CD8-positive, alpha-beta memory T cell (primary cell): Measurements from ENCODE around the gene CACHD1. TPM values are rescaled to one million over a fixed set of nuclear protein-coding genes. Genes with fewer than 3 reads are reported as not detected.

ENCODE experiments used
- CTCF ChIA-PET: fragments of 350-600 bp; sonication (Branson Sonifier 250); formaldehyde crosslinking; loops from one replicate; lab custom pipeline; 2021; ENCODE audit warnings: antibody characterized with exemption; lab: Charles Lee
- POLR2A ChIA-PET: fragments of 350-600 bp; sonication (Branson Sonifier 250); formaldehyde crosslinking; loops from one replicate; lab custom pipeline; 2021; ENCODE audit warnings: antibody characterized with exemption; lab: Charles Lee
- DNase-seq, 5 donors: peaks; one replicate each; pipeline versions ENCODE4 v3.0.0 to v3.0.0-alpha.2; 2020 to 2022; ENCODE audit warnings: mixed read lengths in 1 of 5
- H3K27ac ChIP-seq: one replicate; pipeline ENCODE4 v1.7.0; 2013; ENCODE audit warnings: low read depth, mild to moderate bottlenecking, low read length, moderate library complexity
- H3K27me3 ChIP-seq: 2 replicates; pipeline ENCODE4 v1.7.0; 2013; ENCODE audit warnings: low read length, mild to moderate bottlenecking; ENCODE audit not compliant: insufficient read depth, poor library complexity, severe bottlenecking
- H3K36me3 ChIP-seq: 2 replicates; pipeline ENCODE4 v1.7.0; 2013; ENCODE audit warnings: mild to moderate bottlenecking, low read length, moderate library complexity; ENCODE audit not compliant: insufficient read depth
- H3K4me1 ChIP-seq: 2 replicates; pipeline ENCODE4 v1.7.0; 2013; ENCODE audit warnings: mild to moderate bottlenecking, low read length, moderate library complexity; ENCODE audit not compliant: insufficient read depth
- H3K4me3 ChIP-seq: 2 replicates; pipeline ENCODE4 v1.7.0; 2013; ENCODE audit warnings: mild to moderate bottlenecking, low read length
- H3K9me3 ChIP-seq: 2 replicates; pipeline ENCODE4 v1.7.0; 2013; ENCODE audit warnings: mild to moderate bottlenecking, low read length
- H3K27ac Mint-ChIP-seq, 8 donors: one replicate each; pipeline ENCODE4 v1.8.0; 2020 to 2021; ENCODE audit warnings: mixed read lengths in 8 of 8, mild to moderate bottlenecking in 6 of 8, inconsistent platforms in 3 of 8, moderate library complexity in 3 of 8
- H3K27me3 Mint-ChIP-seq, 2 donors: one replicate each; pipeline ENCODE4 v1.8.0; 2020 to 2021; ENCODE audit warnings: mixed read lengths in 2 of 2, mild to moderate bottlenecking in 1 of 2, moderate library complexity in 1 of 2
- H3K36me3 Mint-ChIP-seq, 3 donors: one replicate each; pipeline ENCODE4 v1.8.0; 2020 to 2021; ENCODE audit warnings: mixed read lengths in 3 of 3, inconsistent platforms in 1 of 3, mild to moderate bottlenecking in 1 of 3
- H3K4me1 Mint-ChIP-seq, 3 donors: one replicate each; pipeline ENCODE4 v1.8.0; 2020 to 2021; ENCODE audit warnings: mixed read lengths in 3 of 3, inconsistent platforms in 1 of 3, mild to moderate bottlenecking in 1 of 3
- H3K4me3 Mint-ChIP-seq, 7 donors: one replicate each; pipeline ENCODE4 v1.8.0; 2020 to 2021; ENCODE audit warnings: mixed read lengths in 7 of 7, mild to moderate bottlenecking in 6 of 7, moderate library complexity in 4 of 7, inconsistent platforms in 2 of 7
- H3K9me3 Mint-ChIP-seq, 5 donors: one replicate each; pipeline ENCODE4 v1.8.0; 2020 to 2022; ENCODE audit warnings: mixed read lengths in 5 of 5, mild to moderate bottlenecking in 3 of 5, moderate library complexity in 2 of 5, inconsistent platforms in 1 of 5
- polyA plus RNA-seq: library from polyadenylated mRNA; unstranded; fragments of 300-500 nt; fragmentation: Illumina TruSeq; gene quantifications from one replicate; pipeline ENCODE4 v1.2.3, GENCODE V29; 2021
- total RNA-seq, 2 experiments: library from RNA; stranded (reverse); gene quantifications; one replicate each; pipeline ENCODE4 v1.2.3, GENCODE V29; 2021

The CACHD1 gene
- total and polyA plus RNA-seq, 3 experiments from 2014 or later = 0.35 TPM; not detected in 1

DNA sequence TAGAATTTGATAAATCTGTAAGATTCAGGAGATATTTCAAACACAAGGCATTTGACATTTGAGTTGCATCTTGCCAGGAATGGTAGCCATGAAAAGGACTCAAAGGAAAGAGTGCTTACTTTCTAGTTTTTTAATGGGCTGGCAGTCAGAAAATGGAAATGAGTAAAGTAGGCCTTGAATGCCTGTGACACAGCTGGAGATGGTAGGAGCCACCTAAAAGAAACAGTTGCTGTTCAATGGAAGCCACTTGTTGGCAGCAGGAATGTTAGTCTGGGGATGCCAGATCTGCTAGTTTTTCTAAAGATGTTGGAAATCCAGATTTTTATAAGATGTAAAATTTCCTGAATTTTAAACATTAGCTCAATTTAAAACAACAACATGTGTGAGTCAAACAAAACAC is 43.6 kb downstream of the CACHD1 start:
- no peak for DNase-seq
- POLR2A ChIA-PET = no interaction called here
- Mint-ChIP-seq H3K27ac (no peak overlapping the region), H3K36me3 (peaks cover 0 to 2% (median 0%) of the 10 kb centered on the region in 3 donors), H3K4me1 (no peaks in the 10 kb centered on the region), H3K27me3 (peaks cover 12 to 16% of the 10 kb centered on the region in 2 donors), H3K9me3 (peaks cover 0 to 2% (median 0%) of the 10 kb centered on the region in 5 donors), H3K4me3 (no peak overlapping the region)
- no peaks in the 10 kb centered on the region for H3K4me1 ChIP-seq
- no peak overlapping the region for H3K4me3 ChIP-seq
- CTCF ChIA-PET = interaction anchor here (1.5 kb wide), 1 partner anchor 10 kb away, joined by 3 read pairs; no protein-coding TSS in a partner anchor
- no peaks in the 10 kb centered on the region for H3K27me3 ChIP-seq
- H3K9me3 ChIP-seq = no peaks in the 10 kb centered on the region
- no peak overlapping the region for H3K27ac ChIP-seq
- H3K36me3 ChIP-seq = no peaks in the 10 kb centered on the region

DNA sequence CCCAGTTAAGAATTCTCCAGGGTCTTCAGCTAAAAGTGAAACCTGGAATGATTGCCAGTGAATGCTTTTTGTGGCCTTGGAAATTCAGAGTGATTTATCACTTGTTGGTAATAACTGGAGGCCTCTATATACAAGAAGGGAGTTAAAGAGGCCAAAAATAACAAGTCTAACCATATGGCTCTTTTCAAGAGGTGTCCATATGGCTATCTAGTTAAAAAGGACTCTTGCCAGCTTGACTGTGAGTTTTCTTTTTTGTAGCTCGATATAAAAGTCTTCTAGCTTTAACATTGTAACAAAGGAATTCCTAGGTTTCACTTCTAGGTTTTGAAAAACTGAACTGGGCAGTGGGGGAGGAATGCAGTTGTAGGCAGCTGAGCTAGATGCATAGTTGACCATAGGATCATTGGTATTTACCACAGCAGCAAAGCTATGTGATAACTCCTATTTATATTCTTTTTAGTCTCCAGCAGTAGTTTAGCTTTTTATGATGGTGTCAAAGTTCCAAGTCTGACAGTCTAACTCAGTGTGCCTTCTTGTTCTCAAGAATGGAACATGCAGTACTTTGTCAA is 44.4 kb downstream of the CACHD1 start:
- H3K9me3 Mint-ChIP-seq = peaks cover 0 to 2% (median 0%) of the 10 kb centered on the region in 5 donors
- no peak overlapping the region for H3K4me3 ChIP-seq
- H3K36me3 ChIP-seq = no peaks in the 10 kb centered on the region
- H3K27me3 ChIP-seq = no peaks in the 10 kb centered on the region
- no peak overlapping the region for H3K4me3 Mint-ChIP-seq
- POLR2A ChIA-PET = no interaction called here
- H3K27me3 Mint-ChIP-seq = peaks cover 8 to 16% of the 10 kb centered on the region in 2 donors
- no peak overlapping the region for H3K27ac Mint-ChIP-seq
- DNase-seq = no peak
- CTCF ChIA-PET = interaction anchor here (1.5 kb wide), 1 partner anchor 9 kb away, joined by 3 read pairs; no protein-coding TSS in a partner anchor
- H3K27ac ChIP-seq = no peak overlapping the region
- no peaks in the 10 kb centered on the region for H3K4me1 ChIP-seq
- H3K36me3 Mint-ChIP-seq = peaks cover 0 to 2% (median 0%) of the 10 kb centered on the region in 3 donors
- H3K9me3 ChIP-seq = no peaks in the 10 kb centered on the region
- H3K4me1 Mint-ChIP-seq = no peaks in the 10 kb centered on the region

DNA sequence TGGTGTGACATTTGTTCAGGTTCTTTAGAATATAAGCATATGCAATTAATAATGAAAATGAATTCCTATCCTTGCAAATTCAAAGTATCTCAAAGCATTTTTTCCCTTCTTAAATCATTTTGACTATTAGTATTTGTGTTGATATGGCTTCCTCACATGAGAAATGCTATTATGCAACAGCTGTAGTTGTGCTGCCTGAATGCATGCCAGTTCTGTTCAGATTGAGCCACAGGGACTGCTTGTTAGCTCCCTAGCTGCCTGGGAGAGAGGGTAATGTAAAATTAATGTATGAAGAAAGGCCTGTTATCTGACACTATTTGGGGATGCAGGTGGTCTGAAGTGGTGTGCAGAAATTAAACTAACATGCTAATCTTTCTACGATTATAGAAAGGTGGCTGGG is 45.5 kb downstream of the CACHD1 start:
- Histone ChIP-seq H3K9me3 (no peaks in the 10 kb centered on the region), H3K36me3 (no peaks in the 10 kb centered on the region), H3K27ac (no peak overlapping the region), H3K4me1 (no peaks in the 10 kb centered on the region), H3K27me3 (no peaks in the 10 kb centered on the region), H3K4me3 (no peak overlapping the region)
- POLR2A ChIA-PET = no interaction called here
- DNase-seq = no peak
- Mint-ChIP-seq H3K4me3 (no peak overlapping the region), H3K9me3 (peaks cover 0 to 2% (median 0%) of the 10 kb centered on the region in 5 donors), H3K4me1 (no peaks in the 10 kb centered on the region), H3K36me3 (peaks cover 0 to 2% (median 0%) of the 10 kb centered on the region in 3 donors), H3K27ac (no peak overlapping the region), H3K27me3 (peaks cover 1 to 8% of the 10 kb centered on the region in 2 donors)
- CTCF ChIA-PET = no interaction called here

DNA sequence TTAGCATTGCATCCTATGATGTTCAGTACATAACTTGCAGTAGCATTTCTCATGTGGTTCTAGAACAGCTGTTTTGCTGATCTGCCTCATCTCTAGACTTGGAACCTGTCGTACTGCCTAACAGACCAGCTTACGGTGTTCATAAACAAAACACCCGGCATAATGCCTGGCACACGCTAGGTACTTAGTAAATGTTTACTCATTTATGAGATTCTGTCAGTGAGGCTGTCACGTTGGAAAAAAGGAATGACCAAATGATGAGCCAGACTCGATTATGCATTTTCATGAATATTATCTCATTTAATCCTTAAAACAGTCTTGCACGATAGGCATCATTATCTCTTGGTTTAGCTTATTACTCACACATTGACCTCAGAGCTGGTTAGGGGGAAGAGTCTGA is 46.4 kb downstream of the CACHD1 start:
- Histone ChIP-seq H3K27me3 (no peaks in the 10 kb centered on the region), H3K27ac (no peak overlapping the region), H3K4me3 (no peak overlapping the region), H3K4me1 (no peaks in the 10 kb centered on the region), H3K9me3 (no peaks in the 10 kb centered on the region), H3K36me3 (no peaks in the 10 kb centered on the region)
- Mint-ChIP-seq H3K4me1 (no peaks in the 10 kb centered on the region), H3K36me3 (peaks cover 0 to 2% (median 0%) of the 10 kb centered on the region in 3 donors), H3K4me3 (no peak overlapping the region), H3K27me3 (peaks cover 1 to 3% of the 10 kb centered on the region in 2 donors), H3K27ac (no peak overlapping the region), H3K9me3 (peaks cover 0 to 2% (median 0%) of the 10 kb centered on the region in 5 donors)
- POLR2A ChIA-PET = no interaction called here
- CTCF ChIA-PET = no interaction called here
- no peak for DNase-seq

DNA sequence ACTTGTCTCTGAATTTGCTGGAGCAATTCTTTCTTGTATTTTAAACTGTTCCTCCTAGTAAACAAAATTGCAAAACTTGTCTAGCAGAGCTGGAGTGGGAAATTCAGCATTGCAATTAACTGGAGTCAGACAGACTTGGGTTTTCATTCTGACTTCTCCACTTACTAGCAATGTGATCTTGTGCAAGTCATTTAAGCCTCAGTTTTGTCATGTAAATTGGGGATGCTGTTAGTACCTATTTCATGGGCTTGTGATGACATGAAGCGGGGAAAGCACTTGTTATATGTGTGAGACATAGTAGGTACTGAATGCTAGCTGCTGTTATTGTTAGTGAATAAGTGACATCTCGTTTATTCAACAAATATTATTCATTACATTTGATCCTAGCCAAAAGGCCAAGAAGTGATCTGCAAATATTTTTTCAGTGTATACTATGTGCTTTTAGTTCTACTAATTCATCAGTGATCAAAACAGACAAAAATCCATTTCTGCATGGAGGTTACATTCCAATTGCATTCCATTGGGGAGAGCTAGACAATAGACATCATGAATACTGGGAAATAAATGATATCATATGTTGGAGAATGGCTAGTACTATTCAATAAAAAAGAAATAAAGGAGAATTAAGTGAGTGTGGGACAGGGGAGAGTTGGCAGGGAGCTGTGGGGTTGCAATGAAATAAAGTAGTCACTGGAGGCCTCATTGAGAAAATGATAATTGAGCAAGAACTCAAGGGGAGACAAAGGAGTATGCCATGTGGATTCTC is 47.1 kb downstream of the CACHD1 start:
- Mint-ChIP-seq H3K27me3 (peaks cover 1 to 3% of the 10 kb centered on the region in 2 donors), H3K4me1 (no peaks in the 10 kb centered on the region), H3K4me3 (no peak overlapping the region), H3K27ac (no peak overlapping the region), H3K36me3 (peaks cover 0 to 2% (median 0%) of the 10 kb centered on the region in 3 donors), H3K9me3 (peaks cover 0 to 2% (median 0%) of the 10 kb centered on the region in 5 donors)
- POLR2A ChIA-PET = no interaction called here
- DNase-seq = no peak
- Histone ChIP-seq H3K36me3 (no peaks in the 10 kb centered on the region), H3K27ac (no peak overlapping the region), H3K4me3 (no peak overlapping the region), H3K27me3 (no peaks in the 10 kb centered on the region), H3K4me1 (no peaks in the 10 kb centered on the region), H3K9me3 (no peaks in the 10 kb centered on the region)
- CTCF ChIA-PET = interaction anchor here (0.6 to 0.9 kb wide), 2 partner anchors 898 to 1171 kb away, joined by 3 read pairs; no protein-coding TSS in a partner anchor

DNA sequence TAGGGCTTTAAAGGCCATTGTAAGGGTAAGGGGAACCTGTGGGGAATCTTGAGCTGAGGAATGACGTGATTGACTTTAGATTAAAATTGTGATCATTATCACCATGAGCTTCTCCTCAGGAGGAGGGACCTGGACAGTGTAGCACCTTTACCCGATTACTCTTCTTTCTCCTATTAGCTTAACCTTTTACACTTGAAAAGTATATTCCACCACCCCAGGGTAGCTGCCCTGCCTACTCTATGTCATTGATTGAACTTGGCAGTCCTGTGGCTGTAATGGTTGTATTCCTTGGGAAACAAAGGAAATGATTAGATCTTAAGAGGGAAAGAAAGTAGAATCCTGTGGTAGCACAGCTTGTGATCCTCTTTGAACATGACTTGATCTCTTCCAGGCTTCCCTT is 47.7 kb downstream of the CACHD1 start:
- no peaks in the 10 kb centered on the region for H3K36me3 Mint-ChIP-seq
- CTCF ChIA-PET = interaction anchor here (0.9 kb wide), 1 partner anchor 1170 kb away, joined by 3 read pairs; no protein-coding TSS in a partner anchor
- H3K4me3 Mint-ChIP-seq = no peak overlapping the region
- H3K4me1 ChIP-seq = no peaks in the 10 kb centered on the region
- POLR2A ChIA-PET = no interaction called here
- no peak for DNase-seq
- no peaks in the 10 kb centered on the region for H3K27me3 ChIP-seq
- H3K4me1 Mint-ChIP-seq = no peaks in the 10 kb centered on the region
- H3K9me3 ChIP-seq = no peaks in the 10 kb centered on the region
- peaks cover 0 to 2% (median 0%) of the 10 kb centered on the region in 5 donors for H3K9me3 Mint-ChIP-seq
- H3K36me3 ChIP-seq = no peaks in the 10 kb centered on the region
- H3K27ac ChIP-seq = no peak overlapping the region
- no peak overlapping the region for H3K27ac Mint-ChIP-seq
- H3K27me3 Mint-ChIP-seq = peaks cover 1 to 5% of the 10 kb centered on the region in 2 donors
- H3K4me3 ChIP-seq = no peak overlapping the region

DNA sequence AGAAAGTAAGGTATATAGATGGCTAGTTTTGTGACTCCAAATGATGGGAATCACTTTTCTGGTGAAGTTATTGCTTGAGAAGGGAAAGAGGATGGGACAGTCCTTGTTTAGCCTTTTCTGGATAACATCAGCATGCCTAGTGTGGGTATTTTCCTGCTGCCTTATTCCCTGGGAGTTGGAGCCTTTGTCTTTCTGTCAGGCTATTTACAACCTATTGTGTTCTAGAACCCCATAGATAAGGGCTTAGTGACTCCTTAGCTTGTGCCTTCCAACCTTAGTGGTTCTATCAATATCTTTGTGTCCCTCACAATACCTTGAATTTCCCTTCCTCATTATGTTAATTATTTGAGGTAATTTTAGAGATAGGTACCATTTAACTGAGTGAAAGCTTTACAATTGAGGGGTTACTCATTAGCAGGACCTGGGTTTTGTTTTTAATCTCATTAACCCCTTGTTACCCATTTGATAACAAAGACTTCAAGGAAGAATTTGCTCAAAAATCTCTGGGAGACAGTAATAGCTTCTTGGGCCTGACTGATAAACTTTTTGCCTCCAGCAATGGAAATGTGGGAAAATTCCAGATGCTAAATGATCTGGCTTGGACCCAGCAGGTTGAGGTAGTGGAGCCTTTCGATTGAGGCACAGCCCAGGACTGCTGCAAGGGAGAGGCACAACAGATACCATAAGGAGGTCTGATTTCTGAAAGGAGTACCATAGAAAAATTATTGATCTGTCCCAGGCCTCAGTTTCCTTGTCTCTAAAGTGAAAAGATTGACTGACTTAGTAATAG is 49.0 kb downstream of the CACHD1 start:
- no peak for DNase-seq
- no peak overlapping the region for H3K27ac Mint-ChIP-seq
- Histone ChIP-seq H3K4me1 (no peaks in the 10 kb centered on the region), H3K27ac (no peak overlapping the region), H3K4me3 (no peak overlapping the region), H3K27me3 (no peaks in the 10 kb centered on the region), H3K36me3 (no peaks in the 10 kb centered on the region), H3K9me3 (no peaks in the 10 kb centered on the region)
- ChIA-PET CTCF (no interaction called here), POLR2A (no interaction called here)
- H3K4me1 Mint-ChIP-seq = no peaks in the 10 kb centered on the region
- peaks cover 0 to 2% (median 0%) of the 10 kb centered on the region in 5 donors for H3K9me3 Mint-ChIP-seq
- no peak overlapping the region for H3K4me3 Mint-ChIP-seq
- H3K36me3 Mint-ChIP-seq = no peaks in the 10 kb centered on the region
- H3K27me3 Mint-ChIP-seq = peaks cover 1 to 11% of the 10 kb centered on the region in 2 donors
